Epithelial cell of proximal tubule (primary cell): Measurements from ENCODE around the gene LARP4. TPM values are rescaled to one million over a fixed set of nuclear protein-coding genes. Genes with fewer than 3 reads are reported as not detected.
"Not testable (repeated sequence)": the region's sequence is repeated elsewhere in the genome, so short reads cannot be mapped to it uniquely, and the experiment has no call there.

Experiments used
- DNase-seq: peaks from one replicate; pipeline ENCODE4 v3.0.0-alpha.2; 2011; ENCODE audit warnings: low read depth
- H3K4me3 ChIP-seq: 2 replicates; pipeline ENCODE4 v1.5.1; 2011; ENCODE audit warnings: low read depth, mild to moderate bottlenecking, low read length
- total RNA-seq: library from RNA; depleted of rRNA; stranded (reverse); fragments of >200 nt; gene quantifications from 2 replicates; pipeline ENCODE4 v1.2.3, GENCODE V29; 2015
- TF ChIP-seq, protein P1 (sequence below): conservative IDR thresholded peaks from 2 replicates; pipeline ENCODE4 v1.5.1; 2012; ENCODE audit warnings: low read depth, mild to moderate bottlenecking, low read length

The LARP4 gene
- total RNA-seq, 1 donor from 2014 or later: 24.0 TPM

GRCh38 chr12:50519353-50519752, 118.7 kb downstream of the LARP4 start:
- H3K4me3 ChIP-seq: no peak overlapping the region
- no peak for DNase-seq
- TF ChIP-seq, protein P1, sequence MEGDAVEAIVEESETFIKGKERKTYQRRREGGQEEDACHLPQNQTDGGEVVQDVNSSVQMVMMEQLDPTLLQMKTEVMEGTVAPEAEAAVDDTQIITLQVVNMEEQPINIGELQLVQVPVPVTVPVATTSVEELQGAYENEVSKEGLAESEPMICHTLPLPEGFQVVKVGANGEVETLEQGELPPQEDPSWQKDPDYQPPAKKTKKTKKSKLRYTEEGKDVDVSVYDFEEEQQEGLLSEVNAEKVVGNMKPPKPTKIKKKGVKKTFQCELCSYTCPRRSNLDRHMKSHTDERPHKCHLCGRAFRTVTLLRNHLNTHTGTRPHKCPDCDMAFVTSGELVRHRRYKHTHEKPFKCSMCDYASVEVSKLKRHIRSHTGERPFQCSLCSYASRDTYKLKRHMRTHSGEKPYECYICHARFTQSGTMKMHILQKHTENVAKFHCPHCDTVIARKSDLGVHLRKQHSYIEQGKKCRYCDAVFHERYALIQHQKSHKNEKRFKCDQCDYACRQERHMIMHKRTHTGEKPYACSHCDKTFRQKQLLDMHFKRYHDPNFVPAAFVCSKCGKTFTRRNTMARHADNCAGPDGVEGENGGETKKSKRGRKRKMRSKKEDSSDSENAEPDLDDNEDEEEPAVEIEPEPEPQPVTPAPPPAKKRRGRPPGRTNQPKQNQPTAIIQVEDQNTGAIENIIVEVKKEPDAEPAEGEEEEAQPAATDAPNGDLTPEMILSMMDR: no peak

- no peak for DNase-seq
- H3K4me3 ChIP-seq: no peak overlapping the region
- TF ChIP-seq, protein P1: no peak
Observed at GRCh38 chr12:50520416-50521207, 119.9 kb downstream of the LARP4 start.

DNA sequence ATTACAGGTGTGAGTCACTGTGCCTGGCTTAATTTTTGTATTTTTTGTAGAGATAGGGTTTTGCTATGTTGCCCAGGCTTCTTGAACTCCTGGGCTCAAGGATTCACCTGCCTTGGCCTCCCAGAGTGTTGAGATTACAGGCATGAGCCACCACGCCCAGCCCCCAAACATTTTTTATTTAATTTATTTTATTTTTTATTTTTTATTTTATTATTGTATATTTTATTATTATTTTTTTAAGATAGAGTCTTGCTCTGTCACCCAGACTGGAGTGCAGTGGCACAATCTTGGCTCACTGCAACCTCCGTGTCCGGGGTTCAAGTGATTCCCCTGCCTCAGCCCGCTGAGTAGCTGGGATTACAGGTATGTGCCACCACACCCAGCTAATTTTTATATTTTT, 121.1 kb downstream of the LARP4 start:
- not testable (repeated sequence) for H3K4me3 ChIP-seq, DNase-seq

DNA sequence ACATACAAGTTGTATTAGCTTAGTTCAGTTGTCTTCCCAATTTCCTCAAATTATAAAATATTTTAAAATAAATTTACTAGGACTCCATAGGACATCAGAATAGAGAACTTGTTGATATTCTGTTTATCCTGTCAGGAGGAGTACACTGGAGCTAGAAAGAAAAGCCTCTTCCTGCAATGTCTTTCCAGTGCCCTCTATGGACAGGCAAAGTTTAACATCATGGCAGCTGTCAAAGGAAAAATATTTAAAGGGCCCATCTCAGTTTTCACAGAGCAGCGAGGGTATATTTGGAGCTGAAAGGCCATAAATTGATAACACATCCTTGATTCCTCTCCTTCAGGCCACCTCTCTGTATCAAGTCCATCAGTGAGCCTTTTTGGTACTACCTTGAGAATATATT, 123.1 kb downstream of the LARP4 start:
- TF ChIP-seq, protein P1: no peak
- H3K4me3 ChIP-seq: no peak overlapping the region
- DNase-seq: no peak

- no peak overlapping the region for H3K4me3 ChIP-seq
- no peak for DNase-seq
- TF ChIP-seq, protein P1: no peak
Observed at GRCh38 chr12:50524621-50525020, 123.9 kb downstream of the LARP4 start.

DNA sequence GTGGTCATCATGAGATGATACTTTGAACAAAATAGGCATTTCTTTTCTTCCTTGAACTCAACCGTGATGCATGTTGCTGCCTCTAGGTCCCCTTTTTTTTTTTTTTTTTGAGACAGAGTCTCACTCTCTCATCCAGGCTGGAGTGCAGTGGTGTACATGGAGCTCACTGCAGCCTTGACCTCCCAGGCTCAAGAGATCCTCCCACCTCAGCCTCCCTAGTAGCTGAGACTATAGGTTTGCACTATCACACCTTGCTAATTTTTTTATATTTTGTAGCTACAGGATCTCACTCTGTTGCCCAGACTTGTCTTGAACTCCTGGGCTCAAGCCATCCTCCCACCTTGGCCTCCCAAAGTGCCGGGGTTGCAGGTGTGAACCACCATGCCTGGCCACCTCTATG, 124.7 kb downstream of the LARP4 start:
- no peak overlapping the region for H3K4me3 ChIP-seq
- TF ChIP-seq, protein P1: no peak
- no peak for DNase-seq

GRCh38 chr12:50527359-50527726, 126.7 kb downstream of the LARP4 start:
- TF ChIP-seq, protein P1: no peak
- H3K4me3 ChIP-seq: no peak overlapping the region
- no peak for DNase-seq
